ENCODE results near the gene SYT3. TPM values are rescaled to one million over a fixed set of nuclear protein-coding genes. Genes with fewer than 3 reads are reported as not detected.
"Not testable (repeated sequence)": the region's sequence is repeated elsewhere in the genome, so short reads cannot be mapped to it uniquely, and the experiment has no call there.

The SYT3 gene
- total and polyA plus RNA-seq, 2 donors: 0.16 to 0.32 TPM

DNA sequence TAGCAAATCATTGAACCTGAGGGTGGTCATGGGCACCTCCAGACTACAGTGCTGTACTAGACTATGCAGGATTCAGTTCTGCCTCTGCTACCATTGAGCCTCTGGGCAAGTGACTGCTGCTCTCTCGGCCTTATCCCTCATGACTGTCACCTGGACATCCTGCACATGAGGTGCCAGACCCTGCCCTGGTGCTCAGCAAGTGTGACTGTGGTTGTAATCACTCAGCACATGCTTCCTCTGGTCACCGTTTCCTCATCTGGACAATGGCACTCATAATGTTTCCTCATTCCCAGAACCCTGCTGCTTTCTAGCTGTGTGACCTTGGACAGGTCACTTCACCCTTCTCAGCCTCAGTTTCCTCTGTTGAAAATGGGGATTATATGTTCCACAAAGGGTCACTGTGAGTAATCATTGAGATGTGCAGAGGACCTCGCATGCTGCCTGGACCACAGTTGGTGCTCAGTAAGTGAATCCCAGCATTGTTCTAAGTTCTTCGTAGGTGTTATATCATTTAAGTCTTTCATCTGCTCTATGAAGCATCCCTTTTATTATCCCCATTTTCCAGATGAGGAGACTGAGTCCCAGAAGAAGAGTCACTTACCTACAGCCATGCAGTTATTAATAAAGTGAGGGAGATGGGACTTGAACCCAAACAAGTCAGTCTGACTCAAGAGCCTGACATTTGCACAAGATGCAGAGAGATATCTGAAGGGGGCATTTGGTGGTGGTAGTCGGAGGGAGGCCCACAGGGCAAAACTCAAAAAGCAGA is 3.2 kb downstream of the SYT3 start:
- H3K4me1 ChIP-seq (ENCODE audit: insufficient read depth): no peaks in the 10 kb centered on the region
- DNase-seq (ENCODE audit: extremely low spot score): no peak
- H3K36me3 ChIP-seq (ENCODE audit: insufficient read depth): no peaks in the 10 kb centered on the region
- H3K27ac ChIP-seq (ENCODE audit: low read depth): no peak overlapping the region
- WGBS: 75% methylated on average over 5 of the region's 5 CpGs
- H3K4me3 ChIP-seq (ENCODE audit: low read depth, low read length): no peak overlapping the region

DNA sequence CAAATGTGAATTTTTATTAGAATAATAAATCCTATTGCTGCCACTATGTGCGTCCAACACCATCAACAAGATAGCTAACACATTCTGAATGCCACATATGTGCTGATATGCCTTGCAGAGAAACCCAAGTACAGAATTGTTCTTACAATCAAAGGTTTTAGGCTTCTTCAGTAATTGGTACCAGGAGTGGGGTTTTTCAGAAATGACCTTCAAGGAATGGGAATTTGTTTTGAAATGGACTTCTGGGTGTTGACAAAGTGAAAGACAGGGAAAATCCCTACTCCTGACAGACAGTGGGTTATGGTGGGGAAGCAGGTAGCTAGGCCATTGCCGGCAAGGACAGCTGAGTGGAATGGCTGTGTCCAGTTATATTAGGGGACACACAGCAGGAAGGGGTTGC is 5.7 kb downstream of the SYT3 start:
- no peaks in the 10 kb centered on the region for H3K4me1 ChIP-seq (ENCODE audit: insufficient read depth)
- no peaks in the 10 kb centered on the region for H3K36me3 ChIP-seq (ENCODE audit: insufficient read depth)
- H3K4me3 ChIP-seq (ENCODE audit: low read depth, low read length): no peak overlapping the region
- 93% methylated on average over 2 of the region's 2 CpGs for WGBS
- DNase-seq (ENCODE audit: extremely low spot score): no peak
- no peak overlapping the region for H3K27ac ChIP-seq (ENCODE audit: low read depth)

DNA sequence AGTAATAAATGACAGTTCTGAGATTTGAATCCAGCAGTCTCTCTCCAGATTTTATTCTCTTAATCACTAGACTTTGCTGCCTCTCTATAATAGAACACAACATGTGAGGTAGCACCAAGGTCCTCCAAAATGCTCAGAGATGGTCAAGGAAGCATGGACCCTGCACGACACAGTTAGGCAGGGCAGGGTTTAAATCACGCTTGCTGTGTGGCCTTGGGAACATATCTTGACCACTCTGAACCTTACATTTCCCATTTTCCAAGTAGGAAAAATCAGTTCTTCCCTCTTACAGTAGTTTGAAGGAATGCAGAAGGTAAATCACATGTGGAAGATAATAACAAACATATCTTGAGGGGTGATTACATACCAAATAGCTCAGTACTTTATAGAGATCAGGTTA is 6.3 kb downstream of the SYT3 start:
- no peaks in the 10 kb centered on the region for H3K4me1 ChIP-seq (ENCODE audit: insufficient read depth)
- H3K27ac ChIP-seq (ENCODE audit: low read depth): no peak overlapping the region
- 76% methylated on average over 2 of the region's 2 CpGs for WGBS
- no peak overlapping the region for H3K4me3 ChIP-seq (ENCODE audit: low read depth, low read length)
- DNase-seq (ENCODE audit: extremely low spot score): no peak
- no peaks in the 10 kb centered on the region for H3K36me3 ChIP-seq (ENCODE audit: insufficient read depth)

DNA sequence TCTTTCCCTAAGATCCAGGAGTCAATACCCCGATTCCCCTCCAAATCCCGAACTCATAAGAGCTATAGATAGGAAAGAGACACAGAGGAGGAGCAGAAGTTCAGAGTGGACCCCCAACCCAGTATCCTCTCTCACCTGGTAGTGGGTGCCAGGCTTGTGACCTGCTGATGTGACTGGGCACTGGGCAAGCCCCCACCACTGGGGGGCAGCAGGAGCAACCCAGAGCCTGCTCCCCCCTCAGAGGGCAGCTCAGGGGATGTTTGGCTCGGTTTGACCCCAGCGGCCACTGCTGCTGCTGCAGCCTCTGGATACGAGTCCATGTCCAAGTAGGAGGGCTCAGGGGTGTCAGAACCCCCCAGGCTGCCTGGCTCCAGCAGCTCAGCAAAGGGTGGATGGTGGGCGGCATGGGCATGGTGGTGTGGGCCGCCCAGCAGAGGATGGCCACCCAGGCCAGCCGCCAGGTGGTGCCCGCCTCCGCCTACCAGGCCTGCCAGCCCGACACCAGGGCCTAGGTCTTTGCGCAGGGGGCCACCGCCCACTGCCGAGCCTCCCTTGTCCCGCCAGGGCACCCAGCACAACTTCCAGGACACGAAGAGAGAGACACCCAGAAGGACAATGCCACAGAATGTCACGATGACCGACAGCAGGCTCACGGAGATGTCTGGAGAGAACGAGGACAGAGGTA is 7.4 kb downstream of the SYT3 start:
- WGBS: 78% methylated on average over 20 of the region's 20 CpGs
- Histone ChIP-seq H3K4me3 (ENCODE audit: low read depth, low read length) (no peak overlapping the region), H3K27ac (ENCODE audit: low read depth) (no peak overlapping the region), H3K4me1 (ENCODE audit: insufficient read depth) (no peaks in the 10 kb centered on the region), H3K36me3 (ENCODE audit: insufficient read depth) (no peaks in the 10 kb centered on the region)
- DNase-seq (ENCODE audit: extremely low spot score): no peak

DNA sequence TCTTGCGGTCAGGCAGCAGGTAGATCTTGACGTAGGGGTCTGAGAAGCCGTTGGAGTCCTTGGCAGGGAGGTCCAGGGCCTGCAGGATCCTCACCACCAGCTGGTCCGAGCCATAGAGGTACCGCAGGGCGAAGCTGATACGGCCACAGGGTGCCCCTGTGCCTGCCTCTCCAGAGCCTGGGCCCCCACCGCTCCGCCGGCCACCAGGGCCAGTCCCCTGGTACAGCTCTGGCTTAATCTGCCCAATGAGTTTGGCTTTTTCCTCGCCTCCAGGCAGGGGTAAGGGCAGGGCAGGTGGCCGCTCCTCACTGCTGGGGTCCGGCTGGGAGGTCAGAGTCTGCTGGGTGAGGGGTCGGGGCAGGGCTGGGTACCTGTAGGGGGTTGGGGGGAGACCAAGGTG is 9.9 kb downstream of the SYT3 start:
- no peaks in the 10 kb centered on the region for H3K4me1 ChIP-seq (ENCODE audit: insufficient read depth)
- no peak overlapping the region for H3K27ac ChIP-seq (ENCODE audit: low read depth)
- WGBS: 70% methylated on average over 14 of the region's 14 CpGs
- no peak overlapping the region for H3K4me3 ChIP-seq (ENCODE audit: low read depth, low read length)
- H3K36me3 ChIP-seq (ENCODE audit: insufficient read depth): no peaks in the 10 kb centered on the region
- no peak for DNase-seq (ENCODE audit: extremely low spot score)

DNA sequence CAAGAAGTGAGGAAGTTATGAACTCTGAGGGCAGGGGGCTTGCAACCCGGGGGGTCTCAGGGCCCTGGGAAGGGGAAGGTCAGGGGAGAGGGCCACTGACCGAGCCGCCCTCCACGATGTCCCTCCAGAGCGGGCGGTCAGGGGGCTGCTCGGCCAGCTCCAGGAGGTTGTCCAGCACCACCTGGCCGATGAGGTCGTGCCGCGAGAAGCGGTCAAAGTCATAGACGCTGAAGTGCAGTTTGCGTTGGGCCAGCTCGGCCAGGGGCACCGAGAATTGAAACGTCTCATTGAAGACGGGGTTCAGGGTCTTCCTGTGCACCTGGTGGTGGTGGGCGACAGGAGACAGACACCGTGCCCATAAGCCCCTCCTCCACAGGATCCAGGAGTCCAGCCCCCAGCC is 10.5 kb downstream of the SYT3 start:
- Histone ChIP-seq H3K36me3 (ENCODE audit: insufficient read depth) (no peaks in the 10 kb centered on the region), H3K4me3 (ENCODE audit: low read depth, low read length) (no peak overlapping the region), H3K4me1 (ENCODE audit: insufficient read depth) (no peaks in the 10 kb centered on the region), H3K27ac (ENCODE audit: low read depth) (no peak overlapping the region)
- WGBS: 74% methylated on average over 20 of the region's 20 CpGs
- no peak for DNase-seq (ENCODE audit: extremely low spot score)

DNA sequence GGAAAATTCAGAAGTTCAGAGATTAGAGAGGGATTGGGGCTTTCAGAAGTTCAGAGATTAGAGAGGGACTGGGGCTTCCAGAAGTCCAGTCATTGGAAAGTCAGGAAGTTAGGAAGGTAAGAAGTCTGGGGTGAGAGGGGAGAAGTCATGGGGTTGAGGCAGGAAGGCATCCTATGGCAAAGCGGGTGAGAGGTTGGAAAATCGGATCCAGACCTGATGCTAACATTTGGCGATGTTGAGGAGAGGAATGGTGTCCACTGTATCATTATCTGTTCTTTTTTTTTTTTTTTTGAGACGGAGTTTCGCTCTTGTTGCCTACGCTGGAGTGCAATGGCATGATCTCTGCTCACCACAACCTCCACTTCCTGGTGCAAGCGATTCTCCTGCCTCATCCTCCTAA is 11.1 kb downstream of the SYT3 start:
- Histone ChIP-seq H3K4me3 (ENCODE audit: low read depth, low read length) (no peak overlapping the region), H3K36me3 (ENCODE audit: insufficient read depth) (no peaks in the 10 kb centered on the region), H3K4me1 (ENCODE audit: insufficient read depth) (no peaks in the 10 kb centered on the region), H3K27ac (ENCODE audit: low read depth) (no peak overlapping the region)
- DNase-seq (ENCODE audit: extremely low spot score): no peak
- 90% methylated on average over 7 of the region's 7 CpGs for whole genome bisulfite sequencing

DNA sequence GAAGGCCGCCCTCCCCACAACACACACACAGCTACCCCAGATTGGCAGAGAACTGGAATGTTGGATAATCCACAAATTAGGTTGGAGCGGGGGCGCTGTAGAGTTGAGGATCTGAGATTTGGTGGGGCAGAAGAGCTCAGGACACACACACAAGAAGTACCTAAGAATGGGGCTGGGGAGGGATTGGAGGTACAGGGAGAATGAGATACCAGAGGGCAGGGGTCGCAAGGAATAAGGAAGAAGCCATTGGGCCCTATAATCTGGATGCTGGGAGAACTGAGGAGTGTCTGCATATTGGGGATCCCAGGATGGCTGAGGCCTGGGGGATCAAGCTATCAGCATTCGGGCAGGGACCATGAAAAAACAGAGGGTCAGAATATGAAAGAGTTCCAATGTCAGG is 11.5 kb downstream of the SYT3 start:
- DNase-seq (ENCODE audit: extremely low spot score): no peak
- Histone ChIP-seq H3K4me3 (ENCODE audit: low read depth, low read length) (no peak overlapping the region), H3K27ac (ENCODE audit: low read depth) (no peak overlapping the region), H3K36me3 (ENCODE audit: insufficient read depth) (no peaks in the 10 kb centered on the region), H3K4me1 (ENCODE audit: insufficient read depth) (no peaks in the 10 kb centered on the region)
- 85% methylated on average over 5 of the region's 5 CpGs for WGBS

DNA sequence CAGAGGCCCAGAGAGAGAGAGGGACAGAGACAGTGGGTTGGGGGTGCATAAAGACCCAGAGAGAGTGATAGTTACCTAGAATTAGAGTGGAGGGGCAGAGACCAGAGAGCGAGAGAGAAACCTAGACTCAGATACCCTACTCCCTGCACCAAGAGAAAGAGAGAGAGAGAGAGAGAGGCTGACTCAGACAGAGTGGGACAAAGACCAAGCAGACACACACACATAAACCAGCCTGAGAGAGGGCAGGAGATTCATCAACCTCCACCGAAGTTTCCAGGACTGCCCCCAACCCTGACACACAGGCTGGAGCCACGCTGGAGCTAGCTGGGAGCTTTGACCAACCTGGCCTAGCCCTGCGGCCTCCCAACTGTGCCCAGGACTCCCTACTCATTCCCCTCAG is 12.9 kb downstream of the SYT3 start:
- 61% methylated on average over 4 of the region's 4 CpGs for WGBS
- no peak overlapping the region for H3K27ac ChIP-seq (ENCODE audit: low read depth)

DNA sequence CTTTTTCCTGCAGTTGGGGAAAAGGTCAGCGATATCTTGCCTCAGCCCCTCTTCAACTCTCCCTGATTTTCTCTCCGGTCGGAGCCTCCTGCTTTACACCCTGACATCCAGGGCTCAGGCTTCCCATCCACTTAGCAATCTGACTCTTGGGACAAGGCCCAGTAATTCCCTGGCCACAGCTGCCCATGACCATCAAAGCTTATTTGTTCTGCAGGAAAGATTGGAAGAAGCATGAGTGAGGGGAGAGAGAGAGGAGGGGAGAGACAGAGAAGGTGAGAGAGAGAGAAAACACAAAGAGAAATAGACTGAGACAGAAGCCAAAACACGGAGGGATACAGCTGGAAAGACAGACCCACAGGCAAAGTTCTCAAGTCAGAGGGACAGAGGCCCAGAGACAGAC is 13.7 kb downstream of the SYT3 start:
- 59% methylated on average over 4 of the region's 4 CpGs for WGBS

More for the DNA sequence above, 12.9 kb downstream of the SYT3 start:
- DNase-seq (ENCODE audit: extremely low spot score): no peak
- Histone ChIP-seq H3K4me1 (ENCODE audit: insufficient read depth) (no peaks in the 10 kb centered on the region), H3K4me3 (ENCODE audit: low read depth, low read length) (no peak overlapping the region), H3K36me3 (ENCODE audit: insufficient read depth) (no peaks in the 10 kb centered on the region)

DNA sequence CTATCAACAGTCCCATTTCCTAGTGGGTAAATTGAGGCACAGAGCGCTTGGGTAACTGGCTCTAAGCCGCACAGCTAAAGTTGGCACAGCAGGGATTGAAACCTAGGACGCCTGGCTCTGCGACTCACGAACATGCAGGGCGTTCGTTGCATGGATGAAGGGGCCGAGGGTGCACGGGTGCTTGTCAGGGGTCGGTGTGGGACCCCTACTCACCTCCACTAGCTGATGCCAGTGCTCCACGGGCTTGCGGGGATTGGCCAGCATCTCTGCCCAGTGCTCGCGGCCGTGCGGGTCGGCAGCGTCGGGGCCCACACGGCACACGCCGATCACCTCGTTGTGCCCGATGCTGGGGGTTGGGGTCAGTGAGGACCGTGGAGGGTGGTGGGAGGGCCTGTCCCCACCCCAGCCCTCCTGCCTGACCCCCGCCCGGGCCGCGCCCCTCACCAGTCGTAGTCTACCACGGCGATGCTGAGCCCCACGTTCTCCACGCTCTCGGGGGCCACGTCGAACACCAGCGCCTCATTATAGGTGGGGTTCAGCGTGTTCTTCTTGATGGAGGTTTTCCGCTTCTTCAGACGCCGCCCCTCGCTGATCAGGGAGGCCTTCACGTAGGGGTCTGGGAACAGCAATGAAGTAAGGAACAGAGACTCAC is 14.6 kb downstream of the SYT3 start:
- 90% methylated on average over 44 of the region's 44 CpGs for WGBS
- Histone ChIP-seq H3K36me3 (ENCODE audit: insufficient read depth) (no peaks in the 10 kb centered on the region), H3K4me1 (ENCODE audit: insufficient read depth) (no peaks in the 10 kb centered on the region), H3K27ac (ENCODE audit: low read depth) (no peak overlapping the region), H3K4me3 (ENCODE audit: low read depth, low read length) (no peak overlapping the region)
- DNase-seq (ENCODE audit: extremely low spot score): no peak

More for the DNA sequence above, 13.7 kb downstream of the SYT3 start:
- no peak overlapping the region for H3K4me3 ChIP-seq (ENCODE audit: low read depth, low read length)
- no peak for DNase-seq (ENCODE audit: extremely low spot score)
- H3K4me1 ChIP-seq (ENCODE audit: insufficient read depth): no peaks in the 10 kb centered on the region
- H3K27ac ChIP-seq (ENCODE audit: low read depth): no peak overlapping the region
- H3K36me3 ChIP-seq (ENCODE audit: insufficient read depth): no peaks in the 10 kb centered on the region

DNA sequence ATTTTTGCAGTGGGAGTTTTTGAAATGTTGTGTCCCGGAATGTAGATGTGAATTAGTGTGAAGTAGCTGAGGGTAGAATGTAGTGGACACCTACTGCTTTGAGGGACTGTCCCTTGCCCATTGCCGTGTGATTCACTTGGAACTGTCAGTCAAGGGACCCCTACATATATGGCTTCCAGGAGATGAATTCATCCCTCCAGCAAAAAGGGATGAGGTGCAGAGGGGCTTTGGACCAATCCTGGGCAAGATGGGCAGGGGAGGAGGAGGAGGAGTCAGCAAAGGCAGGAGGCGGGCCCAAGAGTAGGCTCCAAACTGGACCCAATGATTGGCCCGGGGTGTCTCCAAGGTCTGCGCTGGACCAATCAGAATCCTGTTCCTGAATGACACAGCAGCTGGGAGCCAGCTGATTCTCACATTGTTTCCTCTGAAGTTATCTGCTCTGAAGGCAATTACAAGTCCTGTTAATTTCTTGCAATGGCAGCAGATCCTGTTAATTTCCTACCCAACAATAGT is 19.2 kb downstream of the SYT3 start:
- WGBS: 82% methylated on average over 3 of the region's 5 CpGs

DNA sequence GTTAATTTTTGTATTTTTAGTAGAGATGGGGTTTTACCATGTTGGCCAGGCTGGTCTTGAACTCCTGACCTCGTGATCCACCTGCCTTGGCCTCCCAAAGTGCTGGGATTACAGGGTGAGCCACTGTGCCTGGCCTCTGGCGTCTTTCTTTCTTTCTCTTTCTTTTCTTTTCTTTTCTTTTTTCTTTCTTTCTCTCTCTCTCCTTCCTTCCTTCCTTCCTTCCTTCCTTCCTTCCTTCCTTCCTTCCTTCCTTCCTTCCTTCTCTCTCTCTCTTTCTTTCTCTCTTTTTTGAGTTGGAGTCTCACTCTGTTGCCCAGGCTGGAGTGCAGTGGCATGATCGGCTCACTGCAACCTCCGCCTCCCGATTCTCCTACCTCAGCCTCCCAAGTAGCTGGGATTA is 20.5 kb downstream of the SYT3 start:
- WGBS: 79% methylated on average over 5 of the region's 5 CpGs
- DNase-seq (ENCODE audit: extremely low spot score); H3K4me1 ChIP-seq (ENCODE audit: insufficient read depth); H3K4me3 ChIP-seq (ENCODE audit: low read depth, low read length); H3K36me3 ChIP-seq (ENCODE audit: insufficient read depth); H3K27ac ChIP-seq (ENCODE audit: low read depth): not testable (repeated sequence)

More for the DNA sequence above, 19.2 kb downstream of the SYT3 start:
- DNase-seq (ENCODE audit: extremely low spot score); H3K36me3 ChIP-seq (ENCODE audit: insufficient read depth); H3K4me1 ChIP-seq (ENCODE audit: insufficient read depth); H3K27ac ChIP-seq (ENCODE audit: low read depth); H3K4me3 ChIP-seq (ENCODE audit: low read depth, low read length): not testable (repeated sequence)

DNA sequence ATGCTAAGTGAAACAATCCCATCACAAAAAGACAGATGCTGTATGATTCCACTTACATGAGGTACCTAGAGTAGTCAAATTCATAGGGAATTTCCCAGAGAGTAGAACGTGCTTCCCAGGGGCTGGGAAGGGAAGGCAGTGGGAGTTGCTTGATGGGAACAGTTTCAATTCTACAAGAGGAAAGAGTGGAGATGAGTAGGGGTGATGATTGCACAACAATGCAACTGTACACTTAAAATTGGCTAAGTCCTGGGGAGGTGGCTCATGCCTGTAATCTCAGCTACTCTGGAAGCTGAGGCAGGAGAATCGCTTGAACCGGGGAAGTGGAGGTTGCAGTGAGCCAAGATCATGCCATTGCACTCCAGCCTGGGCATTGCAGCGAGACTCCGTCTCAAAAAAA is 21.3 kb downstream of the SYT3 start:
- H3K36me3 ChIP-seq (ENCODE audit: insufficient read depth): not testable (repeated sequence)

More for the DNA sequence above, 21.3 kb downstream of the SYT3 start:
- not testable (repeated sequence) for DNase-seq (ENCODE audit: extremely low spot score); H3K27ac ChIP-seq (ENCODE audit: low read depth); H3K4me3 ChIP-seq (ENCODE audit: low read depth, low read length); H3K4me1 ChIP-seq (ENCODE audit: insufficient read depth)
- 87% methylated on average over 4 of the region's 5 CpGs for WGBS
